Central memory CD8-positive, alpha-beta T cell (primary cell): ENCODE measurements around the gene FCAR.
"Not testable (repeated sequence)": the region's sequence is repeated elsewhere in the genome, so short reads cannot be mapped to it uniquely, and the experiment has no call there.

Experiments used
- ATAC-seq: fragments of 150-1000 bp; cut with Tn5 transposase; replicated peaks from 2 replicates; pipeline ENCODE4 v1.10.0; 2022; ENCODE audit warnings: mild to moderate bottlenecking, moderate FRiP score, moderate number of reproducible peaks; ENCODE audit not compliant: poor library complexity, severe bottlenecking; ENCODE audit errors: extremely low read depth
- DNase-seq, 2 donors: peaks; one replicate each; pipeline ENCODE4 v3.0.0; 2021; ENCODE audit warnings: low spot score in 2 of 2
- H3K27ac Mint-ChIP-seq: one replicate; pipeline ENCODE4 v1.8.0; 2022; ENCODE audit warnings: low read depth, mild to moderate bottlenecking, moderate library complexity, mixed read lengths
- H3K27me3 Mint-ChIP-seq: one replicate; pipeline ENCODE4 v1.8.0; 2022; ENCODE audit warnings: mixed read lengths
- H3K36me3 Mint-ChIP-seq: one replicate; pipeline ENCODE4 v1.8.0; 2022; ENCODE audit warnings: mild to moderate bottlenecking, moderate library complexity, mixed read lengths; ENCODE audit not compliant: insufficient read depth
- H3K4me1 Mint-ChIP-seq: one replicate; pipeline ENCODE4 v1.8.0; 2022; ENCODE audit warnings: mixed read lengths
- H3K4me3 Mint-ChIP-seq: one replicate; pipeline ENCODE4 v1.8.0; 2022; ENCODE audit warnings: mild to moderate bottlenecking, moderate library complexity, mixed read lengths
- H3K9me3 Mint-ChIP-seq: one replicate; pipeline ENCODE4 v1.8.0; 2022; ENCODE audit warnings: mixed read lengths

FCAR gene

DNA sequence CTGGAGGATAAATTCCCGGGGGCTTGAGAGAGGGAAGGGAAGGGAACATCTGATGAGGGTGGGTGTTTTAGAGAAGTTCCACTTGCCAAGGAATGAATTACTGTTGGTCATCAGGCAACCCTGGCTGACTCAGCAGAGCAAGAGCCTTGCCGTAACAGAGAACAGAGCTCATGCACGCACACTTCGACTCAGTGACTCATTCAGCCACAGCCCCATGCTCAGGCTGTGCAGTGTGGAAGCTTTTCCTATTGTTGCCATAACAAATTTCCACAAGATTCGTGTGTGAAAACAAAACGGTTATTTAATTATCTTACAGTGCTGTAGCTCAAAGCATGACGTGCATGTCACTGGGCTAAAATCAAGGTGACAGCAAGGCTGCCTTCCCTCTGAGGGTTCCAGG is 14.6 kb upstream of the FCAR start:
- not testable (repeated sequence) for ATAC-seq, H3K36me3 Mint-ChIP-seq, H3K4me3 Mint-ChIP-seq, H3K4me1 Mint-ChIP-seq, DNase-seq, H3K27ac Mint-ChIP-seq, H3K9me3 Mint-ChIP-seq
- peaks cover 32% of the 10 kb centered on the region for H3K27me3 Mint-ChIP-seq

DNA sequence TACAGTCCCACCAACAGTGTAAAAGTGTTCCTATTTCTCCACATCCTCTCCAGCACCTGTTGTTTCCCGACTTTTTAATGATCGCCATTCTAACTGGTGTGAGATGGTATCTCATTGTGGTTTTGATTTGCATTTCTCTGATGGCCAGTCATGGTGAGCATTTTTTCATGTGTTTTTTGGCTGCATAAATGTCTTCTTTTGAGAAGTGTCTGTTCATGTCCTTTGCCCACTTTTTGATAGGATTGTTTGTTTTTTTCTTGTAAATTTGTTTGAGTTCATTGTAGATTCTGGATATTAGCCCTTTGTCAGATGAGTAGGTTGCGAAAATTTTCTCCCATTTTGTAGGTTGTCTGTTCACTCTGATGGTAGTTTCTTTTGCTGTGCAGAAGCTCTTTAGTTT is 10.6 kb upstream of the FCAR start:
- not testable (repeated sequence) for H3K27ac Mint-ChIP-seq, H3K36me3 Mint-ChIP-seq, H3K9me3 Mint-ChIP-seq, H3K4me1 Mint-ChIP-seq, ATAC-seq, DNase-seq, H3K4me3 Mint-ChIP-seq
- H3K27me3 Mint-ChIP-seq, result peaks cover 48% of the 10 kb centered on the region

DNA sequence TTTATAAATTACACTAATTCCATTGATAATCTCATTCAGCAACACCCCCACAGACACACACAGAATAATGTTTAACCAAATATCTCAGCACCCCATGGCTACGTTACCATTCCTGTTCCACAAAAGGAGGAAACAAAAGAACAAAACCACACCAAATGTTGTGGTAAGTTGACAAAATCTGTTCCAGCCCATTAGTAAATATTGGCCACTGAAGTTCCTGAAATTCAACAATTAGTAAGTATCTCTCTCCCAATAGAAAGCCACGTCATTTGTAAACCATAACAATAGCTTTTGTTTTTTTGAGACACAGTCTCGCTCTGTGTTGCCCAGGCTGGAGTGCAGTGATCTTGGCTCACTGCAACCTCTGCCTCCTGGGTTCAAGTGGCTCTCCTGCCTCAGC is 2.3 kb upstream of the FCAR start:
- no peak for ATAC-seq
- Mint-ChIP-seq H3K4me3 (no peak overlapping the region), H3K9me3 (no peaks in the 10 kb centered on the region), H3K27me3 (peaks cover 25% of the 10 kb centered on the region), H3K4me1 (no peaks in the 10 kb centered on the region), H3K36me3 (no peaks in the 10 kb centered on the region), H3K27ac (no peak overlapping the region)
- DNase-seq, result no peak

DNA sequence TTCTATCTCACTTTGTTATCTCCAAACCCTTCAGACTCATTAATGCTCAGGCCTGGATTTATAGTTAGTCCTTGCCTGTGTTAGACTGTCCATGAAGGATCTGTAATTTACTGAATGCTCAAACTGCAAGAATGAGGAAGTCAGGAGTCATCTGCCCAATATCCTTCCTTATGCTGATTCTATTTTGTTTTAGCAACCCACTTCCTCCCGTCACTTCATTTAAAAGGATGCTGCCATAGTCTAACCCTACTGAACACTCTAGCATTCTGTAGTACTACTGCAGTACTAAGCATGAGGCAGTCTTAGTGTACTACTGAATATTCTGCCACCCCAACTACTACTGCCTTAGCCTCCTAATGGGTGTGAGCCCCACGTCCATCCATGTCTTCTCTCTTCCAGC is 1.5 kb downstream of the FCAR start:
- no peak overlapping the region for H3K4me3 Mint-ChIP-seq
- H3K4me1 Mint-ChIP-seq, result no peaks in the 10 kb centered on the region

DNA sequence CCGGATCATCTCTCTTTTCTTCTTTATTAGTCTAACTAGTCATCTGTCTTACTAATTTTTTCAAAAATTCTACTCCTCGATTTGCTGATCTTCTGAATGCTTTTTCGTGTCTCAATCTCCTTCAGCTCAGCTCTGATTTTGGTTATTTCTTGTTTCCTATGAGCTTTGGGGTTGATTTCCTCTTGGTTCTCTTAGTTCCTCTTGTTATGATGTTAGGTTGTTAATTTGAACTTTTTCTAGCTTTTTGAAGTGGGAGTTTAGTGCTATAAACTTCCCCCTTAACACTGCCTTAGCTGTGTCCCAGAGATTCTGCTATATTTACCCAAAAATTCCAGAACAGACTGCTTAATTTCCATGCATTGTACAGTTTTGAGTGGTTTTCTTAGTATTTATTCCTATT is 3.4 kb downstream of the FCAR start:
- DNase-seq (no peak), ATAC-seq (no peak)
- Mint-ChIP-seq H3K9me3 (no peaks in the 10 kb centered on the region), H3K36me3 (no peaks in the 10 kb centered on the region), H3K27ac (no peak overlapping the region), H3K27me3 (peaks cover 32% of the 10 kb centered on the region), H3K4me3 (no peak overlapping the region), H3K4me1 (no peaks in the 10 kb centered on the region)

More for the DNA sequence above, 1.5 kb downstream of the FCAR start:
- Mint-ChIP-seq H3K36me3 (no peaks in the 10 kb centered on the region), H3K27ac (no peak overlapping the region), H3K27me3 (peaks cover 27% of the 10 kb centered on the region), H3K9me3 (no peaks in the 10 kb centered on the region)
- no peak for DNase-seq
- no peak for ATAC-seq

DNA sequence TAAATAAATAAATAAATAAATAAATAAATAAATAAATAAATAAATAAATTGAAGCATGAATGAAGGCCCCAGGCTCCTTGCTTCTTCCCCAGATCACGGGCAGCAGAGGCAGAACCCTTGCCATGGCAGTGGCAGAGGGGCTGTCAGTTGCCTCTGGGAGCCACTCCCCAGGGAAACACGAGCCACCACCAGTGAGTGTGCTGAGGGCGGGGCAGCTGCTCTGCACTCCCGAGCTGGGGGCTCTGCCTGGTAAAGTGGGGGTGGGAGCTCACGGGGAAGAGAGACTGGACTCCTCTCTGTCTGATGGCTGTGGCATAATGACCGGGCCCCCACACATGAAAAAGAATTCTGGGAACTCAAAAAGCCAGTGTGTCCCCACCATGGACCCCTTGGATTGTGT is 7.8 kb downstream of the FCAR start:
- DNase-seq, result no peak
- H3K4me3 Mint-ChIP-seq, result no peak overlapping the region
- H3K27ac Mint-ChIP-seq, result no peak overlapping the region
- H3K36me3 Mint-ChIP-seq, result no peaks in the 10 kb centered on the region
- ATAC-seq, result no peak
- H3K9me3 Mint-ChIP-seq, result no peaks in the 10 kb centered on the region
- no peaks in the 10 kb centered on the region for H3K4me1 Mint-ChIP-seq
- H3K27me3 Mint-ChIP-seq, result peaks cover 23% of the 10 kb centered on the region

DNA sequence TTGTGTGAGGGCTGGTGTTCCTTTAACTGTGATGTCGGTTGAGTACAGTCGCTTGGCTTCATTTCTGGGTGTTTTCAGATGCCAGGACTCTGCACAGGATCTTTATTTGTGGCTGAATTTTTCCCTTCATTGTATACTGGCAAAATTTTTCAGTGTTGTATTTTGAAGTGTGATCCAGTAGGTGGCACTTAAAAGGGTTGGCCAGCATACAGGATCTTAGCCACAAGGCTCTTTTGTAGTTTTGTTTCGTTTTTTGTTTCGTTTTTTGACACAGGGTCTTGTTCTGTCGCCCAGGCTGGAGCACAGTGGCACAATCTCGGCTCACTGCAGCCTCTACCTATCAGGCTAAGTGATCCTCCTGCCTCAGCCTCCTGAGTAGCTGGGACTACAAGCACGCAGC is 8.7 kb downstream of the FCAR start:
- Mint-ChIP-seq H3K4me3 (no peak overlapping the region), H3K4me1 (no peaks in the 10 kb centered on the region), H3K36me3 (no peaks in the 10 kb centered on the region), H3K27me3 (peaks cover 20% of the 10 kb centered on the region), H3K9me3 (no peaks in the 10 kb centered on the region), H3K27ac (no peak overlapping the region)
- DNase-seq (no peak), ATAC-seq (no peak)

DNA sequence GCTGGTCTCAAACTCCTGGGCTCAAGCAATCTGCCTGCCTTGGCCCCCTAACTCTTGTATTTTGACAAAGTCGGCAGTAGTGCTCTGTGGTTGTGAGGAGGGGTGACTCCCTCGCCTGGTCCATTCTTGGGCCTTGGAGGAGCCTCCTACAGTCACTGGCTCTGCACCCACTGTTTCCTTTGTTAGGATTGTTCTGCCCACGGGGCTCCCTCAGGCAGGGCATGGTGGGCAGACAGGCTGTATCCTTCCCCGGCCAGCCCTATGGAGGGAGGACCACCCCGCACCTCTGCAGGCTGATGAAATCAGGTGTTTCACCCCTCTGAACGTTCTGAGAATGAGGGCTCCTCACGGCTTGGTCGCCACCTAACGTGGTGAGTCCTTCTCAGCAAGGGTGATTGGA is 9.2 kb downstream of the FCAR start:
- H3K36me3 Mint-ChIP-seq, result no peaks in the 10 kb centered on the region
- peaks cover 20% of the 10 kb centered on the region for H3K27me3 Mint-ChIP-seq
- ATAC-seq (no peak), DNase-seq (no peak)
- H3K27ac Mint-ChIP-seq, result no peak overlapping the region
- no peaks in the 10 kb centered on the region for H3K9me3 Mint-ChIP-seq
- H3K4me3 Mint-ChIP-seq, result no peak overlapping the region
- no peaks in the 10 kb centered on the region for H3K4me1 Mint-ChIP-seq

DNA sequence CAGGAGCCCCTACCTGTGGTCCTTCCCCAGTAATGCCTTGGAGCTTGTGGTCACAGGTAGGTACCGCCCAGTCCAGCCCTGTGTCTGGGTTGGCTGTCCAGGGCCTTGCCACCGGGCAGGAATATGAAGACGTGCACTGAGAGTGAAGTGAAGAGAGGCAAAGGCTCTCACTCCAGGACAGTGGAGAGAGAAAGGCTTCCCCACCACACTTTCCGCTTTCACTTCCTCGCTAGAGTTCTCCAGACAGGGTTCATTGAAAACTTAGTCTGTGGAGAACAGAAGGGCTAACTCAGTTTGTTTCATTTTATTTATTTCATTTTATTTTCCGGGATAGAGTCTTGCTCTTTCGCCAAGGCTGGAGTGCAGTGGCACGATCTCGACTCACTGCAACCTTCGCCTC is 14.2 kb downstream of the FCAR start:
- ATAC-seq, result no peak
- no peaks in the 10 kb centered on the region for H3K4me1 Mint-ChIP-seq
- H3K9me3 Mint-ChIP-seq, result no peaks in the 10 kb centered on the region
- H3K27me3 Mint-ChIP-seq, result no peaks in the 10 kb centered on the region
- H3K4me3 Mint-ChIP-seq, result no peak overlapping the region
- H3K27ac Mint-ChIP-seq, result no peak overlapping the region
- no peaks in the 10 kb centered on the region for H3K36me3 Mint-ChIP-seq
- DNase-seq, result no peak

DNA sequence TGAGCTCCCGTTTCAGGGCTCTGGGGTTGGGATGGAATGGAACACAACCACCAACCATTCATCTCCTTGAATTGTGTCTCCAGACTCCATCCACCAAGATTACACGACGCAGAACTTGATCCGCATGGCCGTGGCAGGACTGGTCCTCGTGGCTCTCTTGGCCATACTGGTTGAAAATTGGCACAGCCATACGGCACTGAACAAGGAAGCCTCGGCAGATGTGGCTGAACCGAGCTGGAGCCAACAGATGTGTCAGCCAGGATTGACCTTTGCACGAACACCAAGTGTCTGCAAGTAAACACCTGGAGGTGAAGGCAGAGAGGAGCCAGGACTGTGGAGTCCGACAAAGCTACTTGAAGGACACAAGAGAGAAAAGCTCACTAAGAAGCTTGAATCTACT is 15.5 kb downstream of the FCAR start:
- no peak for DNase-seq
- H3K27me3 Mint-ChIP-seq, result no peaks in the 10 kb centered on the region
- no peaks in the 10 kb centered on the region for H3K36me3 Mint-ChIP-seq
- H3K4me3 Mint-ChIP-seq, result no peak overlapping the region
- no peaks in the 10 kb centered on the region for H3K4me1 Mint-ChIP-seq
- ATAC-seq, result no peak
- H3K27ac Mint-ChIP-seq, result no peak overlapping the region
- H3K9me3 Mint-ChIP-seq, result no peaks in the 10 kb centered on the region

DNA sequence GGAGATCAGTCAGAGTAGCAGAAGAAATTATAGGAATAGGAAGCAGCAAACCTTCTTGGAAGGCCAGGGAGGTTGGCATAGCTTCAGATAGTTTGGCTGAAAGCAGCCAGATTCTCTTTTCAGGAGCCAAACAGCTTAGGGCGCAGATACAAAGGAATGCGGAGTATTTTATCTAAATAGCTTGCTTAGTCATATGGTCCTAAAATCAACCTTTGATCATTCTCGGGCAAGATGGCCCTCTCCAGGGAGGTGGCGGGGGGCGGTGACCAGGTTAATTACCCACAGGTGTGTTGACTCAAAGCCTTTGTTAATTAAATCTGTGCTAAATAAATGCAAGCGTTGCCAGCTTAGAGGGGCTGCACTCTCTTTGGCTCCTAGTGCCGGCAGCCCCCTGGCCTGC is 19.4 kb downstream of the FCAR start:
- no peak overlapping the region for H3K4me3 Mint-ChIP-seq
- no peak for DNase-seq
- no peak for ATAC-seq
- no peaks in the 10 kb centered on the region for H3K36me3 Mint-ChIP-seq
- no peaks in the 10 kb centered on the region for H3K9me3 Mint-ChIP-seq
- H3K4me1 Mint-ChIP-seq, result no peaks in the 10 kb centered on the region
- H3K27ac Mint-ChIP-seq, result no peak overlapping the region
- peaks cover 26% of the 10 kb centered on the region for H3K27me3 Mint-ChIP-seq

DNA sequence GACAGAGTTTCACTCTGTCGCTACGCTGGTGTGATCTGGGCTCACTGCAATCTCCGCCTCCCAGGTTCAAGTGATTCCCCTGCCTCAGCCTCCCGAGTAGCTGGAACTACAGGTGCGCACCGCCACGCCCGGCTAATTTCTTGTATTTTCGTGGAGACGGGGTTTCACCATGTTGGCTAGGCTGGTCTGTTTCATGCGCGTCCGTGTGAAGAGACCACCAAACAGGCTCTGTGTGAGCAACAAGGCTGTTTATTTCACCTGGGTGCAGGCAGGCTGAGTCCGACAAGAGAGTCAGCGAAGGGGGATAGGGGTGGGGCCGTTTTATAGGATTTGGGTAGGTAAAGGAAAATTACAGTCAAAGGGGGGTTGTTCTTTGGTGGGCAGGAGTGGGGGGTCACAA is 20.1 kb downstream of the FCAR start:
- H3K4me1 Mint-ChIP-seq, ATAC-seq, H3K4me3 Mint-ChIP-seq, H3K36me3 Mint-ChIP-seq, DNase-seq, H3K27ac Mint-ChIP-seq, H3K9me3 Mint-ChIP-seq: not testable (repeated sequence)
- peaks cover 33% of the 10 kb centered on the region for H3K27me3 Mint-ChIP-seq

DNA sequence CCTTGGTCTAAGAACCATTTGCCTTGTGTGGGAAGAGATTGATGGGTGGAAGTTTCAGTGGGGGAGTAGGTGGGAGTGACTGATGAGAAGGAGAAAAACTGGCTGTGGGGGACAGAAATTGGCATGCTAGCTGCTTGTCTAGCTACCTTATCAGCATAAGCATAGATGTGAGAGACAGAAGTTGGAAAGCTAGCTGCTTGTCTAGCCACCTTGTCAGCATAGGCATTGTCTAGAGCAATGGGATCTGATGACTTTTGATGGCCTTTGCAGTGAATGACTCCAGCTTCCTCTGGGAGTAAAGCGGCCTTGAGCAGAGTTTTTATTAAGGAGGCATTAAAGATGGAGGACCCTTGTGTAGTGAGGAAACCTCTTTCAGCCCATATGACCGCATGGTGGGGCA is 22.0 kb downstream of the FCAR start:
- DNase-seq (no peak), ATAC-seq (no peak)
- Mint-ChIP-seq H3K36me3 (no peaks in the 10 kb centered on the region), H3K4me3 (no peak overlapping the region), H3K4me1 (no peaks in the 10 kb centered on the region), H3K27ac (no peak overlapping the region), H3K9me3 (no peaks in the 10 kb centered on the region), H3K27me3 (peaks cover 45% of the 10 kb centered on the region)

DNA sequence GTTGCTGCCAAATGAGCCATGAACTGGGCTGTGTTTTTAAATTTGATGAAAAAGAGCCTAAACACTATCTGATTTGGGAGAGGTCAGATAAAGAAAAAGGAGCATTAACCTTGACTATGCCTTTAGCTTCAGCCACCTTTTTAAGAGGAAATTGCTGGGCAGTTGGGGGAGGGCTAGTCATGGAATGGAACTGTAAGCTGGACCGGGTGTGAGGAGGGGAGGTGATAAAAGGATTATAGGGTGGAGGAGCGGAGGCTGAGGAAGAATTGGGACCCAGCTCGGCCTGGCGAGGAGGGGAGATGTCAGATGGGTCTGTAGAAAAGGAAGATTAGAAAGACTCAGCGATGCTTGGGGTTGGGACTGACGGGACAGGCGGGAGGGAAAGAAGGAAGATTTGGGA is 24.6 kb downstream of the FCAR start:
- not testable (repeated sequence) for H3K4me3 Mint-ChIP-seq, H3K27ac Mint-ChIP-seq, H3K9me3 Mint-ChIP-seq, DNase-seq, H3K4me1 Mint-ChIP-seq, H3K36me3 Mint-ChIP-seq, ATAC-seq
- H3K27me3 Mint-ChIP-seq, result peaks cover 45% of the 10 kb centered on the region
